Testis (tissue), 2 donors: ENCODE measurements around the gene HS2ST1.

Experiments used
- POLR2A ChIP-seq: fragments of 450-650 bp; IDR thresholded peaks from one replicate; pipeline ENCODE4 v1.6.1; 2017; ENCODE audit warnings: antibody characterized with exemption, mild to moderate bottlenecking, moderate library complexity
- TF ChIP-seq, protein P1 (sequence below), 3 experiments: fragments of 450-650 bp in 2 of 3; fragments of 200-600 bp in 1 of 3; sonication (generic) in 1 of 3; IDR thresholded peaks; one replicate each; pipeline ENCODE4 v1.5.1; 2016 to 2019; ENCODE audit warnings: antibody characterized with exemption in 3 of 3, mild to moderate bottlenecking in 2 of 3, moderate library complexity in 1 of 3

DNA sequence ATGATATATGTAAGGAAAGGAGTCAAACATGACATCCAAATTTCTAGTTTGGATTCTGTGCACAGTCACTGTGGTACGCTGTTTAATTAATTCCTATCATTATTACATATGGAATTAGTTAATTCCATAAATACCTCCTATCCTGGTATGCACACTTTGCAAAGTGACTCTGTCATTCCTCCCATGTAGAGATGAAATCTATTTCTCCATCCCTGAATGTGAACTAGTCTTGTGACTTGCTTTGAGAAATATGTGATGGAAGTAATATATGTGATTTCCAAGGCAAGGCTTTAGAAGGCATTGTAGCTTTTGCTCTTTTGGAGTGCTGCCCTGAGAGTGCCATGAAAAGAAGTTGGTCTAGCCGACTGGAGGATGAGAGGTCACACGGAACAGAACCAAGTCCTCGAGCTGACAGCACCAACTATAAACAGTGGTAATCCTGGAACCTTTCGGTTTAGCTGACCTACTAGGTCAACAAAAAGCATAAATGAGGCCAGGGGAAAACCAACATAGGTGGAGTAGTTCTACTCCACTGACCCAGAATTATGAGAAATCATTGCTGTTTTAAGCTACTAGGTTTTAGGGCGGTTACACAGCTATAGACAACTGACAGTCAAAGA, 2.0 kb upstream of the HS2ST1 start:
- no peak for TF ChIP-seq POLR2A
- TF ChIP-seq, protein P1, sequence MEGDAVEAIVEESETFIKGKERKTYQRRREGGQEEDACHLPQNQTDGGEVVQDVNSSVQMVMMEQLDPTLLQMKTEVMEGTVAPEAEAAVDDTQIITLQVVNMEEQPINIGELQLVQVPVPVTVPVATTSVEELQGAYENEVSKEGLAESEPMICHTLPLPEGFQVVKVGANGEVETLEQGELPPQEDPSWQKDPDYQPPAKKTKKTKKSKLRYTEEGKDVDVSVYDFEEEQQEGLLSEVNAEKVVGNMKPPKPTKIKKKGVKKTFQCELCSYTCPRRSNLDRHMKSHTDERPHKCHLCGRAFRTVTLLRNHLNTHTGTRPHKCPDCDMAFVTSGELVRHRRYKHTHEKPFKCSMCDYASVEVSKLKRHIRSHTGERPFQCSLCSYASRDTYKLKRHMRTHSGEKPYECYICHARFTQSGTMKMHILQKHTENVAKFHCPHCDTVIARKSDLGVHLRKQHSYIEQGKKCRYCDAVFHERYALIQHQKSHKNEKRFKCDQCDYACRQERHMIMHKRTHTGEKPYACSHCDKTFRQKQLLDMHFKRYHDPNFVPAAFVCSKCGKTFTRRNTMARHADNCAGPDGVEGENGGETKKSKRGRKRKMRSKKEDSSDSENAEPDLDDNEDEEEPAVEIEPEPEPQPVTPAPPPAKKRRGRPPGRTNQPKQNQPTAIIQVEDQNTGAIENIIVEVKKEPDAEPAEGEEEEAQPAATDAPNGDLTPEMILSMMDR (IDR thresholded peaks at IDR 0.05) = no peak
